K562 (cell line): ENCODE data around the gene GTPBP1. TPM values are rescaled to one million over a fixed set of nuclear protein-coding genes. Genes with fewer than 3 reads are reported as not detected.

Experiments used
- BCLAF1 ChIP-seq, 2 experiments: fragments of 450-650 bp in 1 of 2; IDR thresholded peaks; 2 replicates each; pipeline ENCODE4 v1.6.1; 2011 to 2017; ENCODE audit warnings: low read depth in 2 of 2, antibody characterized with exemption in 1 of 2, borderline replicate concordance in 1 of 2, low read length in 1 of 2, mild to moderate bottlenecking in 1 of 2, mixed read lengths in 1 of 2; ENCODE audit not compliant: control insufficient read depth in 1 of 2
- POLR2G ChIP-seq: fragments of 200-400 bp; formaldehyde crosslinking; IDR thresholded peaks from 2 replicates; pipeline ENCODE4 v1.6.1; 2017; ENCODE audit warnings: low read depth, mild to moderate bottlenecking, antibody characterized with exemption, low read length, moderate library complexity
- ZKSCAN8 ChIP-seq: fragments of 200-800 bp; sonication (Bioruptor generic); IDR thresholded peaks from 2 replicates; pipeline ENCODE4 v1.6.1; 2016; ENCODE audit warnings: missing genetic modification characterization, missing compliant biosample characterization
- ZNF75A ChIP-seq: fragments of 450-650 bp; formaldehyde crosslinking; IDR thresholded peaks from 2 replicates; pipeline ENCODE4 v1.4.0; 2020; ENCODE audit warnings: mild to moderate bottlenecking
- polyA plus RNA-seq, 8 experiments: library from polyadenylated mRNA; depleted of rRNA in 4 of 8; stranded (reverse) in 5 of 8; unstranded in 3 of 8; fragments of >200 nt; fragmentation: Nextera tagmentation in 2 of 8; fragmentation: Illumina TruSeq in 1 of 8; extraction: Ambion mirVana in 2 of 8; extraction: Trizol in 1 of 8; gene quantifications; 2 replicates each; pipeline versions ENCODE4 v1.2.1 to v1.2.3, GENCODE V29; 2011 to 2014; ENCODE audit warnings: inconsistent platforms in 1 of 8, missing spikeins in 1 of 8
- total RNA-seq, 7 experiments: library from RNA; depleted of rRNA in 6 of 7; stranded (reverse); fragments of >200 nt in 6 of 7; fragmentation: Illumina TruSeq in 2 of 7; extraction: Trizol in 2 of 7; gene quantifications; 2 replicates each; pipeline versions ENCODE4 v1.2.1 to v1.2.3, GENCODE V29; 2011 to 2021; ENCODE audit warnings: low replicate concordance in 1 of 7
- TF ChIP-seq, protein P1 (sequence below): fragments of 200-800 bp; sonication (Bioruptor generic); IDR thresholded peaks from 2 replicates; pipeline ENCODE4 v1.6.1; 2016; ENCODE audit warnings: missing genetic modification characterization, missing compliant biosample characterization
- TF ChIP-seq, protein P2 (sequence below): fragments of 250-450 bp; sonication (Bioruptor Pico); IDR thresholded peaks from 2 replicates; pipeline ENCODE4 v1.5.1; 2021; ENCODE audit warnings: mild to moderate bottlenecking
- TF ChIP-seq, protein P3 (sequence below): fragments of 450-650 bp; IDR thresholded peaks from 2 replicates; pipeline ENCODE4 v1.6.1; 2018; ENCODE audit warnings: mild to moderate bottlenecking, low read depth; ENCODE audit not compliant: partially characterized antibody

GTPBP1 gene
- total and polyA plus RNA-seq, 9 of the 15 experiments (the other 6 are each of a cell fraction or from before 2014, with no cell fraction given) = 0.83 to 53.2 (median 23.3) TPM

DNA sequence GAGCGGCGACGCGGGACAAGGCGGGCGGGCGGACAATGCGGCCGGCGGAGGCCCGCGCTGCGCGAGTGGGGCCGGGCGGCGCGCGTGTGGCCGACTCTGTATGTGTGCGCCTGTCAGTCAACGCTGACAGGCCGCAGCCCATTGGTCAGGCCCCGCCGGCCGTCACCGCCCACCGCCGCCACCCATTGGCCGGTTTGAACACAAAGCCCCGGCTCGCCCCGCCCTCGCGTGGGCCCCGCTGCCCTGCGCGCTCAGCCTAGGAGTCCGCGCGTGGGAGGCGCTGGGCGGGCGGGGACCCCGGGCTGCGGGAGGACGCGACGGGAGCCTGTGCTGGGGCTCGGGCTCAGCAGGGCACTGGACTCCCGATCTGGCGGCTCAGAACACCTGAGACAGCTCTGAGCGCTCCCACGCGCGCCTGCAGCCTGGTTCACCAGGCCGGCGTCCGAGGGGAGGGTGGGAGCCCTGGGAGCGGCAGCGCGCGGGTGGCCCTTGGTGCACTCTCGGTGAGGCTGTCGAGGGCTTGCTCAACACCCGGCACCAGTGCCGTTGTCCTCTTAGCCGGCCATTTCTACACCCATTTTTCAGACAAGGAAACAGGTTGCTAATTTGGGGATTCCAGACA, 50.3 kb downstream of the GTPBP1 start, which contains the start of gene SUN2 (continued):
- TF ChIP-seq, protein P1, sequence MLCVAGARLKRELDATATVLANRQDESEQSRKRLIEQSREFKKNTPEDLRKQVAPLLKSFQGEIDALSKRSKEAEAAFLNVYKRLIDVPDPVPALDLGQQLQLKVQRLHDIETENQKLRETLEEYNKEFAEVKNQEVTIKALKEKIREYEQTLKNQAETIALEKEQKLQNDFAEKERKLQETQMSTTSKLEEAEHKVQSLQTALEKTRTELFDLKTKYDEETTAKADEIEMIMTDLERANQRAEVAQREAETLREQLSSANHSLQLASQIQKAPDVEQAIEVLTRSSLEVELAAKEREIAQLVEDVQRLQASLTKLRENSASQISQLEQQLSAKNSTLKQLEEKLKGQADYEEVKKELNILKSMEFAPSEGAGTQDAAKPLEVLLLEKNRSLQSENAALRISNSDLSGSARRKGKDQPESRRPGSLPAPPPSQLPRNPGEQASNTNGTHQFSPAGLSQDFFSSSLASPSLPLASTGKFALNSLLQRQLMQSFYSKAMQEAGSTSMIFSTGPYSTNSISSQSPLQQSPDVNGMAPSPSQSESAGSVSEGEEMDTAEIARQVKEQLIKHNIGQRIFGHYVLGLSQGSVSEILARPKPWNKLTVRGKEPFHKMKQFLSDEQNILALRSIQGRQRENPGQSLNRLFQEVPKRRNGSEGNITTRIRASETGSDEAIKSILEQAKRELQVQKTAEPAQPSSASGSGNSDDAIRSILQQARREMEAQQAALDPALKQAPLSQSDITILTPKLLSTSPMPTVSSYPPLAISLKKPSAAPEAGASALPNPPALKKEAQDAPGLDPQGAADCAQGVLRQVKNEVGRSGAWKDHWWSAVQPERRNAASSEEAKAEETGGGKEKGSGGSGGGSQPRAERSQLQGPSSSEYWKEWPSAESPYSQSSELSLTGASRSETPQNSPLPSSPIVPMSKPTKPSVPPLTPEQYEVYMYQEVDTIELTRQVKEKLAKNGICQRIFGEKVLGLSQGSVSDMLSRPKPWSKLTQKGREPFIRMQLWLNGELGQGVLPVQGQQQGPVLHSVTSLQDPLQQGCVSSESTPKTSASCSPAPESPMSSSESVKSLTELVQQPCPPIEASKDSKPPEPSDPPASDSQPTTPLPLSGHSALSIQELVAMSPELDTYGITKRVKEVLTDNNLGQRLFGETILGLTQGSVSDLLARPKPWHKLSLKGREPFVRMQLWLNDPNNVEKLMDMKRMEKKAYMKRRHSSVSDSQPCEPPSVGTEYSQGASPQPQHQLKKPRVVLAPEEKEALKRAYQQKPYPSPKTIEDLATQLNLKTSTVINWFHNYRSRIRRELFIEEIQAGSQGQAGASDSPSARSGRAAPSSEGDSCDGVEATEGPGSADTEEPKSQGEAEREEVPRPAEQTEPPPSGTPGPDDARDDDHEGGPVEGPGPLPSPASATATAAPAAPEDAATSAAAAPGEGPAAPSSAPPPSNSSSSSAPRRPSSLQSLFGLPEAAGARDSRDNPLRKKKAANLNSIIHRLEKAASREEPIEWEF (CRISPR knock-in tag) = no peak
- TF ChIP-seq BCLAF1 (IDR thresholded peaks at IDR 0.05; ENCODE audit: borderline replicate concordance in 1 of 2, control insufficient read depth in 1 of 2, low read depth in 2 of 2, low read length in 1 of 2) (no peak), ZKSCAN8 (CRISPR knock-in tag) (no peak), ZNF75A (no peak), POLR2G (peak; percentile 78)
- TF ChIP-seq, protein P2, sequence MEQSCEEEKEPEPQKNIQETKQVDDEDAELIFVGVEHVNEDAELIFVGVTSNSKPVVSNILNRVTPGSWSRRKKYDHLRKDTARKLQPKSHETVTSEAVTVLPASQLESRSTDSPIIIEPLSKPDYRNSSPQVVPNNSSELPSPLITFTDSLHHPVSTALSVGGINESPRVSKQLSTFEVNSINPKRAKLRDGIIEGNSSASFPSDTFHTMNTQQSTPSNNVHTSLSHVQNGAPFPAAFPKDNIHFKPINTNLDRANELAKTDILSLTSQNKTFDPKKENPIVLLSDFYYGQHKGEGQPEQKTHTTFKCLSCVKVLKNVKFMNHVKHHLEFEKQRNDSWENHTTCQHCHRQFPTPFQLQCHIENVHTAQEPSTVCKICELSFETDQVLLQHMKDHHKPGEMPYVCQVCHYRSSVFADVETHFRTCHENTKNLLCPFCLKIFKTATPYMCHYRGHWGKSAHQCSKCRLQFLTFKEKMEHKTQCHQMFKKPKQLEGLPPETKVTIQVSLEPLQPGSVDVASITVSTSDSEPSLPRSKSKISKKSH (CRISPR knock-in tag) = no peak
- TF ChIP-seq, protein P3, sequence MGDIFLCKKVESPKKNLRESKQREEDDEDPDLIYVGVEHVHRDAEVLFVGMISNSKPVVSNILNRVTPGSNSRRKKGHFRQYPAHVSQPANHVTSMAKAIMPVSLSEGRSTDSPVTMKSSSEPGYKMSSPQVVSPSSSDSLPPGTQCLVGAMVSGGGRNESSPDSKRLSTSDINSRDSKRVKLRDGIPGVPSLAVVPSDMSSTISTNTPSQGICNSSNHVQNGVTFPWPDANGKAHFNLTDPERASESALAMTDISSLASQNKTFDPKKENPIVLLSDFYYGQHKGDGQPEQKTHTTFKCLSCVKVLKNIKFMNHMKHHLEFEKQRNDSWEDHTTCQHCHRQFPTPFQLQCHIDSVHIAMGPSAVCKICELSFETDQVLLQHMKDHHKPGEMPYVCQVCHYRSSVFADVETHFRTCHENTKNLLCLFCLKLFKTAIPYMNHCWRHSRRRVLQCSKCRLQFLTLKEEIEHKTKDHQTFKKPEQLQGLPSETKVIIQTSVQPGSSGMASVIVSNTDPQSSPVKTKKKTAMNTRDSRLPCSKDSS = no peak
